ENCODE data around the gene GPR150.

The GPR150 gene

DNA sequence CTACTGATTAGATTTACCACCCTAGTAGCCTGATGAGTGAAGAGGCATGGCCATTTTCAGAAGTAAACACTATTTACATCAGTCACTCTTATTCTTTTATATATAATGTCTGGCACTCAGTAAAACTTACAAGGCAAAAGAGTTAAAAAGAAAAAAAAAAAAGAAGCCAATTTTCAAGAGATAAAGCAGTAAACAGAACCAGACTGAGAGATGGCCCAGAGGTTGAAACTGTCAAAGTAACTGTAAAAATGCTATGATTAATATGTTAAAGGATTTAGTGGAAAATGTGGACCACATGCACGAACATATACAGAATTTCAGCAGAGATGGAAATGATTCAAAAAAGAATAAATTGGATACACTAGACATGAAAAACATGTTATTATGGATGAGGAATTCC lies 6.4 kb upstream of the GPR150 start:
- WGBS (ENCODE audit: insufficient coverage) = no CpG with 5 or more reads among the region's 1 CpG
- POLR2A ChIA-PET = no interaction called here
- Histone ChIP-seq H3K9me3 (ENCODE audit: control extremely low read depth in 1 of 5, control insufficient read depth in 4 of 5, insufficient read depth in 2 of 5, low read depth in 1 of 5, low read length in 4 of 5) (peaks cover 0 to 10% (median 8%) of the 10 kb centered on the region in 5 experiments), H3K27ac (ENCODE audit: insufficient read depth in 1 of 2, low read depth in 1 of 2, low read length in 2 of 2, poor library complexity in 1 of 2, severe bottlenecking in 2 of 2) (no peak overlapping the region), H3K4me1 (ENCODE audit: control extremely low read depth in 1 of 4, control insufficient read depth in 4 of 4, insufficient read depth in 4 of 4, low read length in 3 of 4) (no peaks in the 10 kb centered on the region), H3K4me3 (ENCODE audit: control insufficient read depth in 1 of 7, extremely low read depth in 1 of 7, insufficient read depth in 4 of 7, low read depth in 2 of 7, low read length in 6 of 7) (no peak overlapping the region), H3K36me3 (ENCODE audit: control insufficient read depth in 4 of 4, insufficient read depth in 4 of 4, low read length in 3 of 4) (no peaks in the 10 kb centered on the region), H3K27me3 (replicated peaks in 2 of 5; ENCODE audit: control insufficient read depth in 4 of 5, insufficient read depth in 5 of 5, low read length in 4 of 5) (no peaks in the 10 kb centered on the region)
- DNase-seq = peak in 1 of 3 donors; percentile 7
- CTCF ChIA-PET = interaction anchor here (2.0 kb wide), 1 partner anchor 10 kb away, joined by 5 read pairs; no protein-coding TSS in a partner anchor

- Histone ChIP-seq H3K9me3 (ENCODE audit: control extremely low read depth in 1 of 5, control insufficient read depth in 4 of 5, insufficient read depth in 2 of 5, low read depth in 1 of 5, low read length in 4 of 5) (peaks cover 0 to 10% (median 8%) of the 10 kb centered on the region in 5 experiments), H3K27me3 (replicated peaks in 2 of 5; ENCODE audit: control insufficient read depth in 4 of 5, insufficient read depth in 5 of 5, low read length in 4 of 5) (peaks cover 0 to 3% (median 0%) of the 10 kb centered on the region in 5 experiments), H3K4me1 (ENCODE audit: control extremely low read depth in 1 of 4, control insufficient read depth in 4 of 4, insufficient read depth in 4 of 4, low read length in 3 of 4) (peaks cover 0 to 15% (median 7%) of the 10 kb centered on the region in 4 experiments), H3K36me3 (ENCODE audit: control insufficient read depth in 4 of 4, insufficient read depth in 4 of 4, low read length in 3 of 4) (no peaks in the 10 kb centered on the region), H3K4me3 (ENCODE audit: control insufficient read depth in 1 of 7, extremely low read depth in 1 of 7, insufficient read depth in 4 of 7, low read depth in 2 of 7, low read length in 6 of 7) (no peak overlapping the region), H3K27ac (ENCODE audit: insufficient read depth in 1 of 2, low read depth in 1 of 2, low read length in 2 of 2, poor library complexity in 1 of 2, severe bottlenecking in 2 of 2) (no peak overlapping the region)
- DNase-seq = peak in 2 of 3 donors; percentile 11 to 23
- ChIA-PET CTCF (no interaction called here), POLR2A (no interaction called here)
- WGBS (ENCODE audit: insufficient coverage) = no CpG with 5 or more reads among the region's 1 CpG
Observed at GRCh38 chr5:95615164-95615467, 4.8 kb upstream of the GPR150 start.

- ChIA-PET POLR2A (no interaction called here), CTCF (interaction anchor here (1.4 kb wide), 1 partner anchor 24 kb away, joined by 3 read pairs; no protein-coding TSS in a partner anchor)
- H3K4me3 ChIP-seq (ENCODE audit: control insufficient read depth in 1 of 7, extremely low read depth in 1 of 7, insufficient read depth in 4 of 7, low read depth in 2 of 7, low read length in 6 of 7) = no peak overlapping the region
- peaks cover 0 to 10% (median 8%) of the 10 kb centered on the region in 5 experiments for H3K9me3 ChIP-seq (ENCODE audit: control extremely low read depth in 1 of 5, control insufficient read depth in 4 of 5, insufficient read depth in 2 of 5, low read depth in 1 of 5, low read length in 4 of 5)
- no peak overlapping the region for H3K27ac ChIP-seq (ENCODE audit: insufficient read depth in 1 of 2, low read depth in 1 of 2, low read length in 2 of 2, poor library complexity in 1 of 2, severe bottlenecking in 2 of 2)
- 76% methylated on average over 5 of the region's 5 CpGs for WGBS (ENCODE audit: insufficient coverage)
- H3K36me3 ChIP-seq (ENCODE audit: control insufficient read depth in 4 of 4, insufficient read depth in 4 of 4, low read length in 3 of 4) = no peaks in the 10 kb centered on the region
- peaks cover 5 to 32% (median 25%) of the 10 kb centered on the region in 4 experiments for H3K4me1 ChIP-seq (ENCODE audit: control extremely low read depth in 1 of 4, control insufficient read depth in 4 of 4, insufficient read depth in 4 of 4, low read length in 3 of 4)
- DNase-seq = no peak
- peaks cover 0 to 3% (median 0%) of the 10 kb centered on the region in 5 experiments for H3K27me3 ChIP-seq (replicated peaks in 2 of 5; ENCODE audit: control insufficient read depth in 4 of 5, insufficient read depth in 5 of 5, low read length in 4 of 5)
Observed at GRCh38 chr5:95617057-95617456, 2.8 kb upstream of the GPR150 start.

DNA sequence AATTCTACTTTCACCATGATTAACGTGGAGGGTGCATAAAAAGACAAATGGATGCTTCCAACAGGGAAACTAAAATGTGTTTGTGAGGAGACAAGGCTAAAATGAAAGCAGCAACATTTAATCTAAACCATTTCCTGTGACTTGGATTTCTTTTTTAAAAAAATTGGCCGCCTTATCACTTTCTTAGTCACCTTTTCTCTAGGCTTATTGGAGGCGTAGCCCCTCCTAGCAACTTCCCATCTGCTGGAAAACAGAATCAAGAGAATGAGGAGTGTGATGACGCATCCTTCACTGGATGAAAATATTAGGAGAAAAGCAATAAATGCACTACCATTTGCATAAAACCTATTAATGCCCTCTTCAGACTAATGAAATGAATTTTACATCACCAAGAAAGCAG lies 791 bp upstream of the GPR150 start:
- H3K4me3 ChIP-seq (ENCODE audit: control insufficient read depth in 1 of 7, extremely low read depth in 1 of 7, insufficient read depth in 4 of 7, low read depth in 2 of 7, low read length in 6 of 7) = peak overlapping the region in 3 of 7 experiments; percentile 73 to 77 (median 74)
- H3K4me1 ChIP-seq (ENCODE audit: control extremely low read depth in 1 of 4, control insufficient read depth in 4 of 4, insufficient read depth in 4 of 4, low read length in 3 of 4) = peaks cover 11 to 45% (median 37%) of the 10 kb centered on the region in 4 experiments
- no peaks in the 10 kb centered on the region for H3K36me3 ChIP-seq (ENCODE audit: control insufficient read depth in 4 of 4, insufficient read depth in 4 of 4, low read length in 3 of 4)
- peaks cover 0 to 3% (median 0%) of the 10 kb centered on the region in 5 experiments for H3K27me3 ChIP-seq (replicated peaks in 2 of 5; ENCODE audit: control insufficient read depth in 4 of 5, insufficient read depth in 5 of 5, low read length in 4 of 5)
- ChIA-PET POLR2A (interaction anchor here (1.3 kb wide), 1 partner anchor 64 kb away, joined by 4 read pairs; the partner anchor contains the start of genes ARSK and SKIC3), CTCF (no interaction called here)
- DNase-seq = peak in 2 of 3 donors; percentile 15 to 32
- H3K9me3 ChIP-seq (ENCODE audit: control extremely low read depth in 1 of 5, control insufficient read depth in 4 of 5, insufficient read depth in 2 of 5, low read depth in 1 of 5, low read length in 4 of 5) = no peaks in the 10 kb centered on the region
- WGBS (ENCODE audit: insufficient coverage) = no CpG with 5 or more reads among the region's 4 CpGs
- no peak overlapping the region for H3K27ac ChIP-seq (ENCODE audit: insufficient read depth in 1 of 2, low read depth in 1 of 2, low read length in 2 of 2, poor library complexity in 1 of 2, severe bottlenecking in 2 of 2)

- Histone ChIP-seq H3K27ac (ENCODE audit: insufficient read depth in 1 of 2, low read depth in 1 of 2, low read length in 2 of 2, poor library complexity in 1 of 2, severe bottlenecking in 2 of 2) (no peak overlapping the region), H3K4me1 (ENCODE audit: control extremely low read depth in 1 of 4, control insufficient read depth in 4 of 4, insufficient read depth in 4 of 4, low read length in 3 of 4) (peaks cover 11 to 45% (median 37%) of the 10 kb centered on the region in 4 experiments), H3K36me3 (ENCODE audit: control insufficient read depth in 4 of 4, insufficient read depth in 4 of 4, low read length in 3 of 4) (no peaks in the 10 kb centered on the region), H3K9me3 (ENCODE audit: control extremely low read depth in 1 of 5, control insufficient read depth in 4 of 5, insufficient read depth in 2 of 5, low read depth in 1 of 5, low read length in 4 of 5) (no peaks in the 10 kb centered on the region), H3K4me3 (ENCODE audit: control insufficient read depth in 1 of 7, extremely low read depth in 1 of 7, insufficient read depth in 4 of 7, low read depth in 2 of 7, low read length in 6 of 7) (peak overlapping the region; percentile 41 to 77 (median 60)), H3K27me3 (replicated peaks in 2 of 5; ENCODE audit: control insufficient read depth in 4 of 5, insufficient read depth in 5 of 5, low read length in 4 of 5) (peaks cover 0 to 3% (median 0%) of the 10 kb centered on the region in 5 experiments)
- 2% methylated on average over 18 of the region's 19 CpGs for WGBS (ENCODE audit: insufficient coverage)
- peak in 2 of 3 donors; percentile 17 to 52 for DNase-seq
- ChIA-PET CTCF (no interaction called here), POLR2A (interaction anchor here (1.3 kb wide), 1 partner anchor 65 kb away, joined by 4 read pairs; the partner anchor contains the start of genes ARSK and SKIC3)
Observed at GRCh38 chr5:95619514-95620029, 315 bp upstream of the GPR150 start.

DNA sequence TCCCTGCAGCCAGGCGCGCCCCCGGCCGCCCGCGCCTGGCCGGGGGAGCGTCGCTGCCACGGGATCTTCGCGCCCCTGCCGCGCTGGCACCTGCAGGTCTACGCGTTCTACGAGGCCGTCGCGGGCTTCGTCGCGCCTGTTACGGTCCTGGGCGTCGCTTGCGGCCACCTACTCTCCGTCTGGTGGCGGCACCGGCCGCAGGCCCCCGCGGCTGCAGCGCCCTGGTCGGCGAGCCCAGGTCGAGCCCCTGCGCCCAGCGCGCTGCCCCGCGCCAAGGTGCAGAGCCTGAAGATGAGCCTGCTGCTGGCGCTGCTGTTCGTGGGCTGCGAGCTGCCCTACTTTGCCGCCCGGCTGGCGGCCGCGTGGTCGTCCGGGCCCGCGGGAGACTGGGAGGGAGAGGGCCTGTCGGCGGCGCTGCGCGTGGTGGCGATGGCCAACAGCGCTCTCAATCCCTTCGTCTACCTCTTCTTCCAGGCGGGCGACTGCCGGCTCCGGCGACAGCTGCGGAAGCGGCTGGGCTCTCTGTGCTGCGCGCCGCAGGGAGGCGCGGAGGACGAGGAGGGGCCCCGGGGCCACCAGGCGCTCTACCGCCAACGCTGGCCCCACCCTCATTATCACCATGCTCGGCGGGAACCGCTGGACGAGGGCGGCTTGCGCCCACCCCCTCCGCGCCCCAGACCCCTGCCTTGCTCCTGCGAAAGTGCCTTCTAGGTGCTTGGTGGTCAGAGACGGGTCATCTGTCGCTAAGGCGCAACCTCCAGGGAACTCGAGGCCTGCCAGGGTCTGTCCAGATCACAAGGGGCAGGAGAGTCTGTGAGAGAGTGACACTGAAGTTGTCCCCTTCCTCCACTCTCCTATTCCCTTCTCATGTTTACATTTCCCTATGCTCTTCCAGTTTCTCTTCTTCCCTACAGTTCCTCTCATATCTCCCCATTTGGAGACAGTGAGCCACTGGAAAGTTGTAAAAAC lies 1.3 kb downstream of the GPR150 start:
- Histone ChIP-seq H3K4me1 (ENCODE audit: control extremely low read depth in 1 of 4, control insufficient read depth in 4 of 4, insufficient read depth in 4 of 4, low read length in 3 of 4) (peaks cover 11 to 45% (median 37%) of the 10 kb centered on the region in 4 experiments), H3K36me3 (ENCODE audit: control insufficient read depth in 4 of 4, insufficient read depth in 4 of 4, low read length in 3 of 4) (no peaks in the 10 kb centered on the region), H3K27ac (ENCODE audit: insufficient read depth in 1 of 2, low read depth in 1 of 2, low read length in 2 of 2, poor library complexity in 1 of 2, severe bottlenecking in 2 of 2) (no peak overlapping the region), H3K9me3 (ENCODE audit: control extremely low read depth in 1 of 5, control insufficient read depth in 4 of 5, insufficient read depth in 2 of 5, low read depth in 1 of 5, low read length in 4 of 5) (no peaks in the 10 kb centered on the region), H3K27me3 (replicated peaks in 2 of 5; ENCODE audit: control insufficient read depth in 4 of 5, insufficient read depth in 5 of 5, low read length in 4 of 5) (peaks cover 0 to 3% (median 0%) of the 10 kb centered on the region in 5 experiments), H3K4me3 (ENCODE audit: control insufficient read depth in 1 of 7, extremely low read depth in 1 of 7, insufficient read depth in 4 of 7, low read depth in 2 of 7, low read length in 6 of 7) (peak overlapping the region; percentile 2 to 77 (median 60))
- CTCF ChIA-PET = interaction anchor here (2.9 kb wide), 1 partner anchor 23 kb away, joined by 16 read pairs; no protein-coding TSS in a partner anchor
- peak in 2 of 3 donors; percentile 53 to 69 for DNase-seq
- WGBS (ENCODE audit: insufficient coverage) = 3% methylated on average over 57 of the region's 92 CpGs
- POLR2A ChIA-PET = interaction anchor here (0.8 kb wide), 1 partner anchor 77 kb away, joined by 3 read pairs; no protein-coding TSS in a partner anchor

Data from common myeloid progenitor, CD34-positive (primary cell).